ENCODE measurements around the gene DBNDD1. TPM values are rescaled to one million over a fixed set of nuclear protein-coding genes. Genes with fewer than 3 reads are reported as not detected.

Gene DBNDD1
- total RNA-seq, 2 experiments from 2014 or later = 0.62 to 1.2 TPM

DNA sequence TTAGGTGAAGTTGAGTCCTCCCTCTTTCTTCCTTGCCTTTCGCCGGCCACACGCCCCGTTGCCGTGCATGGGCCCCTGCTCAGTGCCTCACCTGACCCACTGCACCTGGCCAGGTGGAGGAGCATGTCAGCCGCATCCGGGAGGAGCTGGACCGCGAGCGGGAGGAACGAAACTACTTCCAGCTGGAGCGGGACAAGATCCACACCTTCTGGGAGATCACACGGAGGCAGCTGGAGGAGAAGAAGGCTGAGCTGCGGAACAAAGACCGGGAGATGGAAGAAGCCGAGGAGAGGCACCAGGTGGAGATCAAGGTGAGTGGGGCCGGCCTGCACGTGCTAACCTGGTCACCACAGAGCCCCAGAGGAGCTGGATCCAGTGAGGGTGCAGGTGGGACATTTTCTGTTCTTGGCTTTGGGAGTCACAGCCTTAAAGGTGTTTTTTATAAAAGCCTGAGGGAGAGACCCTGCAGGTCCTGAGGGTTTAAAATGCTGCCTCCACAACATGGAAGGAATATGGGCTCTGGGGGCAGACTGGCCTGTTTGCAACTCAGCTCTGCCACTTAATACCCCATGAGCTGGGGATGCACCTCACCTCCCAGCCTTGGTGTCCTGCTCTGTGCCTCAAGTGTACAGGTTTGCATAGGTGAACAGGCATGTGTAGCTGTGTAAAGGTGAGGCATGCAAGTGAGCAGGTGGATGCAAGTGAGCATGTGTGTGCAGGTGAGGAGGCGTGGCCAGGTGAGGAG, 12.1 kb upstream of the DBNDD1 start:
- H3K4me3 Mint-ChIP-seq = no peak overlapping the region
- DNase-seq = no peak
- no peak overlapping the region for H3K27ac Mint-ChIP-seq
- H3K9me3 Mint-ChIP-seq = peaks cover 5% of the 10 kb centered on the region
- POLR2A ChIA-PET = no interaction called here
- H3K4me1 Mint-ChIP-seq = peaks cover 2% of the 10 kb centered on the region
- no peaks in the 10 kb centered on the region for H3K27me3 Mint-ChIP-seq
- no peak for ATAC-seq (ENCODE audit: low read depth)
- peaks cover 8% of the 10 kb centered on the region for H3K36me3 Mint-ChIP-seq

DNA sequence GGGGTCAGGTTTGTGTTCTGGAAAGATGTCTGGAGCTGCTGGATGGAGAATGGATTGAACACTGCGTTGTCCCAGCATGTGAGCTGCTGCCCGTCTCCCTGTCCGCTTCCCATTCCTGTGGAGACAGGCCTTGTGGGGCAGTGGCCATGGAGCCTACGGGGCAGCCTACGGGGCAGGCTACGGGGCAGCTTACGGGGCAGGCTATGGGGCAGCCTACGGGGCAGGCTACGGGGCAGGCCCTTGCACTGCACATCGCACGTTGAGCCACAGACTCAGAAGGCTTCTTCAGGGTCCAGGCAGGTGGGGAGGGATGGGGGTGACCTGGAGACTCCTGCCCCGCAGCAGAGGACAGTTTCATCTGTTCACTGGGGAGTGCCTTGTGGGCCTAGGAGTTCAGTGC, 9.7 kb upstream of the DBNDD1 start:
- ATAC-seq (ENCODE audit: low read depth) (no peak), DNase-seq (no peak)
- POLR2A ChIA-PET = no interaction called here
- Mint-ChIP-seq H3K27me3 (no peaks in the 10 kb centered on the region), H3K4me1 (peaks cover 7% of the 10 kb centered on the region), H3K9me3 (peaks cover 5% of the 10 kb centered on the region), H3K27ac (no peak overlapping the region), H3K4me3 (no peak overlapping the region), H3K36me3 (peaks cover 8% of the 10 kb centered on the region)

DNA sequence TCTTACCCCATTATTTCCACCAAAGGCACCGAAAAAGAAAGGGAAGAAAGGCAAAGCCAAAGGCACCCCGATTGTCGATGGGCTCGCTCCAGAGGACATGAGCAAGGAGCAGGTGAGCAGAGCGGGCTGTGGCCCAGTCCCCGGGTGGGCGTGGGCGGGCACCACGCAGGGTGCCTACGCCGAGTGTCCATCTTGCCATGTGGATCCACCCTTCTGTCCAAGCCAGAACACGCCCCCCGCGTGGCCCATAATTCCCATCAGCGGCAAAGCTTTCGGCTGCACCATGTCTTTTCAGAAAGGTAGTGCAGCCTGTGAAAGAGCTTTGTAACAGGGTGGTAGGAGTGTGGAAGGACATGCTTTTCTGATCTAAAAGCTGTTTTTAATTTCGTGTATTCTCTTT, 8.4 kb upstream of the DBNDD1 start:
- Mint-ChIP-seq H3K4me1 (peaks cover 7% of the 10 kb centered on the region), H3K9me3 (peaks cover 5% of the 10 kb centered on the region), H3K27me3 (no peaks in the 10 kb centered on the region), H3K36me3 (peaks cover 8% of the 10 kb centered on the region), H3K27ac (no peak overlapping the region), H3K4me3 (no peak overlapping the region)
- ATAC-seq (ENCODE audit: low read depth) (no peak), DNase-seq (no peak)
- POLR2A ChIA-PET = no interaction called here

DNA sequence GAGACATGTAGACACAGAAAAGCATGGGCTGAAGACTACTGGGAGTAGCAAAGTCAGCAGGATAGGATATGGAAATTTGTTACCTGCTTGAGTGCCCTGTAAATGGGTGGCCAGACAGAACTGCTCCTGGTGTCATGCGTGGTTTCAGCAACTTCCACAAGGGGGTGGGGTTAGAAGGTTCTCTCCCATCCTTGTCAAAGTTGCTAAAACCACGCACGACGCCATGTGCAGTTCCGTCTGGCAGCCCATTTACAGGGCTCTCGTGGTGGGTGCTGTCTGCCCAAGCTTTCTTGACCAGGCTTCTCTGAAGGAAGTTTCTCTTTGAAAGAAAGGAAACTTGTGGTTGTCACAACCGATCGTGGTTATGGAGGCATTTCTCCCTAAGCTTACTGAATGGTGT, 6.9 kb upstream of the DBNDD1 start:
- H3K9me3 Mint-ChIP-seq = peaks cover 2% of the 10 kb centered on the region
- H3K27me3 Mint-ChIP-seq = peaks cover 4% of the 10 kb centered on the region
- DNase-seq = no peak
- peak overlapping the region; percentile 2 for H3K4me3 Mint-ChIP-seq
- POLR2A ChIA-PET = no interaction called here
- no peak for ATAC-seq (ENCODE audit: low read depth)
- H3K27ac Mint-ChIP-seq = no peak overlapping the region
- H3K4me1 Mint-ChIP-seq = peaks cover 17% of the 10 kb centered on the region
- peaks cover 2% of the 10 kb centered on the region for H3K36me3 Mint-ChIP-seq

DNA sequence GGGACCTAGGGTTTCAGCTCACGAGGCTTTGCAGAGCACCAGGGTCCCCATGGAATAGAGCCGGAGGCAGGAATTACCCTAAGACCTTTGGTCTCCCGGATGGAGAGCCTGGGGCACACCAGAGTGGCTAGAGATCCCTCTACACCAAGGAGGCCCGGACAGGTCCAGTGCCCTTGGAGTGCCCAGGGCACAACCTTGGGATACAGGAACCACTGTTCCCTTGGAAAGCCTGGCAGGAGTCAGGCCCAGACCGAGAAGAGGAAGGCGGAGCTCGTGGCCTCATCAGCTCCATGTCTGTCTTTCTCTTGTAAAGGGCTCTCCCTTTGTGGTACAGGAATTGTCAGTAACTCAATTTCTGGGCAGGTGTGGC, 3.8 kb upstream of the DBNDD1 start:
- POLR2A ChIA-PET = no interaction called here
- H3K9me3 Mint-ChIP-seq = peaks cover 2% of the 10 kb centered on the region
- H3K27ac Mint-ChIP-seq = no peak overlapping the region
- H3K4me1 Mint-ChIP-seq = peaks cover 19% of the 10 kb centered on the region
- H3K27me3 Mint-ChIP-seq = peaks cover 19% of the 10 kb centered on the region
- DNase-seq (no peak), ATAC-seq (ENCODE audit: low read depth) (no peak)
- peaks cover 2% of the 10 kb centered on the region for H3K36me3 Mint-ChIP-seq
- peak overlapping the region; percentile 79 for H3K4me3 Mint-ChIP-seq

DNA sequence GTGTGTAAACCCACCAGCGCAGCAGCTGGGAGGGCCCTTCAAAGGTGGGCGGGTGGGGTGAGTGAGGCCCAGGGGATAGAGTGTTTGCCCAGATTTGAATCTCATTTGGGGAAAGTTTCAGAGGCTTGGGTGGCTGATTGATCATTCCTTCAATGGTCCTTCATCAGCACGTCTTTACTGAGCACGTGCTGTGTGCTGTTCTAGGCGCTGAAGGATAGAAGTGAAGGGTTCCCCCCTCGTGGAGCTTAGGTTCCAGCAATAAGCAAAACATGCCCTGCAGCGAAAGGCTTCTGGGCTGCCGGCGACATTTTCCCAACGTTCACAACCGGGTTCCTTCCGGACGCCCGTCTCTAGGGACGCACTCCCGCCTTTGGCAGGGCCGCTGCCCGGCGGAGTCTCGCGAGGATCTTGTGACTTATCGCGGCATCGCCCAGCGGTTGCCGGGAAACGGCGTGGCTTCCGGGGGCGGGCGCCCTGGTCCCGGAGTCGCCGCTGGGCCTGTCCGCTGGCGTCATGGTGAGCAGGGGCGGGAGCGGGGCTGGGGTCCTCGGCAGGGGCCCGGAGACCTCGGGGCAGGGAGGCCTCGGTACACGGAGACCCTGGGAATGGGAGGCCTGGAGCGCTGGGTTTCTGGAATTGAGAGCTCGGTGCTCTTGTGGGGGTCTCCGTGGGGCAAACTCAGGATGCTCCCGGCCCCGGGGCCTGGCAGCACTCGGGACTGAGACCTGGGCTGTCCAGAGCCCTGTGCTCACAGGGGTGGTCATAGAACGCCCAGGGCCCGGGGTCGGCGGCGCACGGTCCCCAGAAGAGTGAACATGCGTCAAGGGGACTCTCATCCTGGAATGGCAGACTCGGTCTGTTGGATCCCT, 3.2 kb upstream of the DBNDD1 start:
- H3K4me3 Mint-ChIP-seq = peak overlapping the region; percentile 79
- peaks cover 24% of the 10 kb centered on the region for H3K27me3 Mint-ChIP-seq
- H3K36me3 Mint-ChIP-seq = peaks cover 2% of the 10 kb centered on the region
- peaks cover 2% of the 10 kb centered on the region for H3K9me3 Mint-ChIP-seq
- peaks cover 19% of the 10 kb centered on the region for H3K4me1 Mint-ChIP-seq
- POLR2A ChIA-PET = interaction anchor here (0.6 to 1.1 kb wide), 2 partner anchors 50 to 161 kb away, joined by 6 read pairs; no protein-coding TSS in a partner anchor
- ATAC-seq (ENCODE audit: low read depth) = peak; percentile 83
- peak; percentile 90 for DNase-seq
- no peak overlapping the region for H3K27ac Mint-ChIP-seq

DNA sequence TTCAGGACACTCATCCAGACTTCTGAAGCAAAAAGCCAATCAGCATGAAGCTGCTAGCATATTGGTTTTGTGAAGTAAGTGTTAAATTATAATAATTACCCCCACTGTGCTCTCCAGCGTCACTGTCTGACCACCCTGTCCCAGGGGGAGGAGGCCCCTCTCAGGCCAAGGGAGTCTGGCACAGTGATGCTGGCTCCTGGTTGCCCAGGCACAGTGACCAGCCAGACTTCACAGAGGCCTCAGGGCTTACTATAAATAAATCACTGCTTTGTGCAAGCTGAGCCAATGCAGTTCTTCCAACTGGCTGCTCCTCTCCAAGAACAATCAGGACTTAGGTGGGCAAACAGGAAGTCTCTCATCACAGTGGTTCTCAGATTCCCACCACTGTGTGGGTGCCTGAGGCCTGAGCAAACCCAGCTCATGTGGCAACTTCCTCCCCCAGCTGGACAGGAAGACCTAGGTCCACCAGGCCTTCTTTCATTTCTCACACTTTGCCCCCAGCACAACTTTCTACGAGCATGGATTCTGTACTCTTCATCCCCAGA, 1.7 kb upstream of the DBNDD1 start:
- peaks cover 2% of the 10 kb centered on the region for H3K36me3 Mint-ChIP-seq
- ATAC-seq (ENCODE audit: low read depth) (no peak), DNase-seq (no peak)
- H3K27me3 Mint-ChIP-seq = peaks cover 32% of the 10 kb centered on the region
- H3K9me3 Mint-ChIP-seq = peaks cover 2% of the 10 kb centered on the region
- no peak overlapping the region for H3K4me3 Mint-ChIP-seq
- peaks cover 13% of the 10 kb centered on the region for H3K4me1 Mint-ChIP-seq
- POLR2A ChIA-PET = interaction anchor here (1.5 kb wide), 1 partner anchor 98 kb away, joined by 3 read pairs; the partner anchor contains the start of gene TUBB3
- no peak overlapping the region for H3K27ac Mint-ChIP-seq

DNA sequence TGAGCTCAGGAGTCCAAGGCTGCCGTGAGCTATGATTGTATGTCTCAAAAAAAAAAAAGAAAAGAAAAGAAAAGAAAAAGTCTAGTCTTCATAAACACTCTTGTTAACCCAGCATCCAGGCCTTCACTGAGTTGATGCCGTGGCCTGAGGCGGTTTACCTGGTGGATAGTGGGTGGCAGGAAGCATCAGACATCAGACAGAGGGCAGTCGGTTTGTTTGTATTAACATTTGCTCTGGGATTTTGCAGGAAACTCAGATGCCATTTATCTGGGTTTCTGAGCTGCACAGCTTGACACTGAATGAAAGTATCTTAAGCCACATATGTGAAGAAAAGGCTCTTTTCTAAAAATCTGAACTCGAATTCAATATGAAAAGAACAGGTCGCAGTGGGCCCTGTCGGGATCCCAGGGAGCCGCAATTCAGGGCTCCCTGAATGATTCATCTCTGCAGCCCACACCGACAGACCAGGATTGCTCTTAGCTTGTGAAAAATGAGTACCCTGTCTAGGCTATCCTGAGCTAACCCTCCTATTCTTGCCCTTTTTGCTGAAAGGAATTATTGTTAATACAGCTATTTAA, 1.1 kb upstream of the DBNDD1 start:
- Mint-ChIP-seq H3K27ac (no peak overlapping the region), H3K4me3 (peak overlapping the region; percentile 66)
- ATAC-seq (ENCODE audit: low read depth) = no peak

DNA sequence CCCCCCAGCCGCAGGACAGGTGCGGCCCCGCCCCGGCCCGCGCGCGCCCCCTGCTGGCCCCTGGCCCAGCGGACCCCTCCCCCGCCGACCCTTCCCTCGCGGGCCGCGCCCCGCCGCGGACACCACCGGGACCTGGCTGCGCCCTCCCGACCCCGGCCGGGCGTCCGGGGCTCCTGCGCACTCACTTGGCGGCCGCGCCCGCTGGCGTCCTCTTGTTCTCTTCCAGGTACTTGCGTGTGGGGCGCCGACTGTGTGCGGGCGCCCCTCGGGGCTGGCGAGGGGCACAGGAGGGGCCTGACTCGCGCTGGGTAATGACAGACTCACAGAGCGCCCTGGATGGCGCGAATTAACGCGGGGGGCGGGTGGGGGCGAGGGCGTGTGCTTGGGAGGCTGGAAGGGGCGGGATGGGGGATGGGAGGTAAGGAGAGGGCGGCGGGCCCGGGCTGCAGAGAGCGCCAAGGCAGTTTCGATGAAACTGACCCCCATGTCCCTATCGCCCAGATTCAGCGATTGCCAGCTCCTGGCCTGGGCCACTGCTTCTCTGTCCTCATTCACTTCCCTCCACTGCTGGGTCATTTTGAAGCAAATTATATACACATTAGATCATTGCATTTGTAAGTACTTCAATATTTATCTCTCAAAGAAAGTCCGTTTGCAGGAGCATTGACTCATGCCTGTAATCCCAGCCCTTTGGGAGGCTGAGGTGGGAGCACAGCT, 445 bp upstream of the DBNDD1 start:
- ATAC-seq (ENCODE audit: low read depth) (peak; percentile 29), DNase-seq (peak; percentile 70)
- POLR2A ChIA-PET = interaction anchor here (1.4 kb wide), 1 partner anchor 146 kb away, joined by 3 read pairs; the partner anchor contains the start of gene TCF25
- H3K27me3 Mint-ChIP-seq = peaks cover 39% of the 10 kb centered on the region
- peaks cover 12% of the 10 kb centered on the region for H3K4me1 Mint-ChIP-seq
- peaks cover 2% of the 10 kb centered on the region for H3K9me3 Mint-ChIP-seq
- H3K36me3 Mint-ChIP-seq = peaks cover 2% of the 10 kb centered on the region
- no peak overlapping the region for H3K27ac Mint-ChIP-seq
- peak overlapping the region; percentile 66 for H3K4me3 Mint-ChIP-seq

More for the DNA sequence above, 1.1 kb upstream of the DBNDD1 start:
- Mint-ChIP-seq H3K4me1 (peaks cover 12% of the 10 kb centered on the region), H3K27me3 (peaks cover 36% of the 10 kb centered on the region), H3K9me3 (peaks cover 2% of the 10 kb centered on the region), H3K36me3 (peaks cover 2% of the 10 kb centered on the region)
- POLR2A ChIA-PET = interaction anchor here (1.4 to 1.5 kb wide), 2 partner anchors 97 to 147 kb away, joined by 3 read pairs; partner anchors contain the start of genes TCF25 and TUBB3
- no peak for DNase-seq

DNA sequence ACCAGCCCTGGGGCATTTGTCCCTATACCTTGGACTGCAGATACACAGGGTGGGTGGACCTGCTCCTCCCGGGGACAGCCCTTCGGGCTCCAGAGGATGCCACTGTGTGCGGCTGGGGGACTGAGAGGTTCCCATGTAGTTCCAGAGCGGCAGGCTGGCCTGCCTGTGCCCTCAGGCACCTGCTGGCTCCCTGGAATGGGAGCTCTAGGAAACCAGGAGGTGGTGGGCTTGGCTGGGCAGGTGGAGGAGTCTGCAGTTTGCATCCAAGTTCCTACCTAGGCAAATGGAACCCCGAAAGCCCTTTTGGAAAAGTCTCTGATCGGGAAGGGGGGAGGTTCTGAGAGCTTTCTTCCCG, 982 bp downstream of the DBNDD1 start:
- H3K4me1 Mint-ChIP-seq = peaks cover 12% of the 10 kb centered on the region
- peaks cover 2% of the 10 kb centered on the region for H3K36me3 Mint-ChIP-seq
- H3K9me3 Mint-ChIP-seq = peaks cover 2% of the 10 kb centered on the region
- H3K27me3 Mint-ChIP-seq = peaks cover 39% of the 10 kb centered on the region
- ATAC-seq (ENCODE audit: low read depth) (no peak), DNase-seq (no peak)
- POLR2A ChIA-PET = interaction anchor here (0.6 kb wide), 1 partner anchor 365 kb away, joined by 4 read pairs; no protein-coding TSS in a partner anchor
- H3K4me3 Mint-ChIP-seq = peak overlapping the region; percentile 57
- no peak overlapping the region for H3K27ac Mint-ChIP-seq

DNA sequence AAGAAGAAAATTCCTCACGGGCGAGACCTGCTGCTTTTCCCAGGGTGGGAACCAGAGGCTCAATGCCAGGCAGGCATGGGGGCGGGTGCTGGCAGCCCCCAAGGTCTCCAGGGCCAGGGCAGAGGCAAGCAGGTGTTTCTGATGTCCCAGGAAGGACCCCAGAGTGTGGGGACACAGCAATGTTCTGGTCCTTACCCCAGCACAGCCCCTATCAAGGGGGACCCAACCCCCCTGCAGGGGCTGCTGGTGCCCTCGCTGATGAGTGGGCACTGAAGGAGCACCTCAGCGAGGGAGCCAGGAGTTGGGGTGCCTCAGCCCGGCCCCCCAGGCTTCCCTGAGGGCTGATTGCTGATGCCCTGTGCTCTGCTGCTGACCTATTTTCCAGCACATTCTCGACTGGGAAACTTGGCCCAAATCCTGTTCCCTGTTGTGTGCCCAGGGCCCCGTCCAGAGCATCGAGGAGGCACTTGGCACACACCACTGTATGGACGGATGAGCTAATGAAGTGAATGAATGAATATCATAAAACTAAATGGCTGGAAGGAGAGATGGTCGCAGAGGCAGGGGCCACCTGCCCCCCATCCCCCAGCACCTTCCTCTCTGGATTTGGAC, 2.8 kb downstream of the DBNDD1 start:
- Mint-ChIP-seq H3K4me1 (peaks cover 5% of the 10 kb centered on the region), H3K27me3 (peaks cover 44% of the 10 kb centered on the region), H3K27ac (no peak overlapping the region), H3K36me3 (no peaks in the 10 kb centered on the region), H3K9me3 (no peaks in the 10 kb centered on the region), H3K4me3 (no peak overlapping the region)
- ATAC-seq (ENCODE audit: low read depth) (no peak), DNase-seq (no peak)
- POLR2A ChIA-PET = no interaction called here

DNA sequence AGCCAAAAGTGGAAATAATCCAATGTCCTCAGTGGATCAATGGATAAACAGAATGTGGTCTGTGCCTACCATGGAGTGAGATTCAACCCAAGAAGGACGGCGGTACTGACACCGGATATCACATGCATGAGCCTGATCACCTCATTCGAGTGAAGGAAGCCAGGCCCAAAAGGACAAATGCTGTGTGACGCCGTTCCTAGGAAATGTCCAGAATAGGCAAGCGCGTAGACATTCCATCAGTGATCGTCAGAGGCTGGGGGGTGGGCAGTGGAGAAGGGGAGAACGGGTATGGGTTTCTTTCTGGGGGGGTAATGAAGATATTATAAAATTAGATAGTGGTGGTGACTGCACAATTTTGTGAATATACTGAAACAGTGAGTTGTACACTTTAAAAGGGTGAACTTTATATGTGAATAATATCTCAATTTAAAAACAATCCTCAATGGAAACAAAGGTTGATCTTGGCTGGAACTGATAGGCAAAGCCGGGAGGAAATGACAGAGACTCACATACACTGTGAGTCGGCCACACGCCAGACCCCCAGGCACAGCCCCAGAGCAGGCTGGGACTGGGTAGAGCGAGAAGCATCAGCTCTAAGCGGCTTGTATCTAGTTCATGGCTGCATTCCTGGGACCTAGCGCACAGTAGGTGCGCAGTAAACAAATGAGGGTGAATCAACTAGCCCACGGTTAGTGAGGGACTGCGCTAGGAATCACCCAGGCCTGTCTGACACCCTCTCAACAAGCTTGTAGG, 3.5 kb downstream of the DBNDD1 start:
- no peak for DNase-seq
- Mint-ChIP-seq H3K4me3 (no peak overlapping the region), H3K9me3 (no peaks in the 10 kb centered on the region), H3K4me1 (peaks cover 1% of the 10 kb centered on the region), H3K36me3 (no peaks in the 10 kb centered on the region), H3K27me3 (peaks cover 40% of the 10 kb centered on the region), H3K27ac (no peak overlapping the region)
- no peak for ATAC-seq (ENCODE audit: low read depth)
- POLR2A ChIA-PET = no interaction called here

Data from activated naive CD8-positive, alpha-beta T cell treated with anti-CD3 and anti-CD28 coated beads, Interleukin-2, amount 10 ng/mL, durations not matched to agents 7 days and 5 days (primary cell).